Activated T-cell treated with anti-CD3 and anti-CD28 coated beads, Interleukin-2, amount 50 U/mL, for 24 hours (primary cell): ENCODE data around the gene CECR2.
"Not testable (repeated sequence)": the region's sequence is repeated elsewhere in the genome, so short reads cannot be mapped to it uniquely, and the experiment has no call there.

ENCODE experiments used
- DNase-seq: peaks from one replicate; pipeline ENCODE4 v3.0.0-alpha.2; 2020
- H3K27ac Mint-ChIP-seq: 2 replicates; pipeline ENCODE4 v1.8.0; 2020; ENCODE audit warnings: mild to moderate bottlenecking, mixed read lengths
- H3K27me3 Mint-ChIP-seq: 2 replicates; pipeline ENCODE4 v1.8.0; 2020; ENCODE audit warnings: mixed read lengths
- H3K36me3 Mint-ChIP-seq: 2 replicates; pipeline ENCODE4 v1.8.0; 2020; ENCODE audit warnings: low read depth, mixed read lengths
- H3K4me1 Mint-ChIP-seq: 2 replicates; pipeline ENCODE4 v1.8.0; 2020; ENCODE audit warnings: low read depth, mixed read lengths
- H3K4me3 Mint-ChIP-seq: 2 replicates; pipeline ENCODE4 v1.8.0; 2020; ENCODE audit warnings: mild to moderate bottlenecking, moderate library complexity, mixed read lengths
- H3K9me3 Mint-ChIP-seq: 2 replicates; pipeline ENCODE4 v1.8.0; 2020; ENCODE audit warnings: mixed read lengths

CECR2 gene

DNA sequence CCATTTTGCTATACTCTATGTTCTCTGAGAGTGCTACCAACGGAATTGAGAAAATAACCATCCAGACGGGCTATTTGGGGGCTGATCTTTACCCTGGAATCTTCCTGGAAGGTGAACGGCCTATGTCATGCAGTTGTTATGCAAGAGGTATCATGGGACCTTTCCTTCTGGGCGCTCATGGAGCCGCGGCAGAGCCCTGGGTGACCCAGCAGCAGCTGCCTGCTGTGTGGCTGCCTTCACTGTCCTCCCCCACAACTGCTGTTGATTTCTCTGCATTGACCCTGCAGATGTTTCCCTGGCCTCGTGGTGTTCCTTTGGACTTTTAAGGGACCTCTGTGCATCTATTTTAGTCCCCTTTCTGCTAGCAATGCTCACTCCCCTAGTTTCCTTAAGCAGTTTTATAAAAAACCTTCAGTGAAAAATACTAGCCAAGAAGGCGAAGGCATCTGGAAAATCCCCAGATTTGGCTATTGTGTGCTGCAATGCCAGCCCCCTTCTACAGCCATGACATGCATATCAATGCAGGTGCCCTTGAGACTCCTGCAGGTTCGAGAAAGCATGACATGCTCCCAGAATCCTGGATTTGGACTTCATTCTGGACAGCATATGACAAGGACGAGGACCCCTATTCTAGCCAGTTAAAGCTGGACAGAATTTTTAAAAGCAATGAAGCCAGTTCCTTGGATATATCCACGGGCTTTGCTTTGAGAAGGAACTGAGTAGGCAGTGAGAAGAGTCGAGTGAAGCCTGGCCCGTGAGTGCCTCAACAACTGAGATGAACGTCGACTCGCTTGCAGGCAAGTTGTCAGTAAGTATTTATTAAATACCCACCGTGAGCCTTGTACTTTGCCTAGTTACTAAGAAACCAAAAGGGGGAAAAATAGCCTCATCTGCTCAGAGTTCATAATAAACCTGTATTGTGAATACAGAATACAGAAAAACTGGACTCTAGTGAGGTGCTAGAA is 193.9 kb downstream of the CECR2 start, which contains the start of gene SLC25A18:
Gene SLC25A18 (plus strand): TSS at position 593 of the 965 bp plus-strand sequence. CDS start 16,447 bp downstream, outside the sequence.
- Mint-ChIP-seq H3K4me3 (no peak within 1 kb of the TSS), H3K27ac (no peak within 1 kb of the TSS), H3K9me3 (no peaks in the 10 kb centered on the region), H3K4me1 (no peaks in the 10 kb centered on the region), H3K36me3 (no peaks in the 10 kb centered on the region), H3K27me3 (peaks cover 6% of the 10 kb centered on the region)
- DNase-seq, result no peak

DNA sequence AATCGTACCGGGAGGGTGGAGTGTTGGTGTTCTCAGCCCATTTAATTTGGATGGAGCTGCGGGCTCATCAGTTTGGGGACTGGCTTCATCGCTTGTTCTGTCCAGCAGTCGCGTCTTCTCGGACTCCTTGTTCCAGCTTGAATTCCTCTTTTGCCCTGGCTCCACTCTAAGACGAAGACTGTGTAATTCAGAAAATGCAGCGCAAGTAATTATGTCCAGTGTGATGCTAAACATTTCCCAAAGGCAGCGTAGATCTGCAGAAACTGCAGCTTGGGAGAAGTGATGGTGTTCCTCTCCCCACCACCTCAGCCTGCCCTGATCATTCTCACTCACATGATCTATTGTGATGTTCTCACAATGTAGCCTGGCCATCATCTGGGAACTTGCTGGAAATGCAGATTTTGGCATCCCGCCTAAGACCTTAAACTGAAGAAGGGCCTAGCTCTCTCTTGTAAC is 194.7 kb downstream of the CECR2 start:
- no peaks in the 10 kb centered on the region for H3K36me3 Mint-ChIP-seq
- no peak overlapping the region for H3K27ac Mint-ChIP-seq
- H3K4me3 Mint-ChIP-seq, result no peak overlapping the region
- no peak for DNase-seq
- peaks cover 6% of the 10 kb centered on the region for H3K27me3 Mint-ChIP-seq
- H3K4me1 Mint-ChIP-seq, result no peaks in the 10 kb centered on the region
- H3K9me3 Mint-ChIP-seq, result no peaks in the 10 kb centered on the region

DNA sequence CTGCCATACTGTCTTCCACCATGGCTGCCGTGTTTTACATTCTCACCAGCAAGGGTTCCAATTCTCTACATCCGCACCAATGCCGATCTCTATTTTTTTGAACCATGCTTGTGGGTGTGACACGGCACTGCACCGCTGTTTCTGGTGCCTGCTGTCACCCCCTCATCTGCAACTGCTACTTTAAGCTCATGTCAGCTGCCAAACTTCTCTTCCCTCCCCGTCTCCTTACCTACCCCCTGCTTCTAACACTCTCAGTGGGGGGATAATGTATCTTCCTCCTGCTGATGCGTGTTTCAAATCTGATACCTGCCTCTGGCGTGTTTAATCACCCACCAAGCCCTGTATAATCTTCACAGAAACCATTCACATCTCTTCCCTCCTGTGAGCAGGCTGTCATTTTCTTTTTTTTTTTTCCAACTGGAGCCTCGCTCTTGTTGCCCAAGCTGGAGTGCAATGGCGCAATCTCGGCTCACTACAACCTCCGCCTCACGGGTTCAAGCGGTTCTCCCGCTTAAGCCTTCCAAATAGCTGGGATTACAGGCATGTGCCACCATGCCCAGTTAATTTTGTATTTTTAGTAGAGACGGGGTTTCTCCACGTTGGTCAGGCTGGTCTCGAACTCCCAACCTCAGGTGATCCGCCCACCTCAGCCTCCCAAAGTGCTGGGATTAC is 196.9 kb downstream of the CECR2 start:
- not testable (repeated sequence) for H3K9me3 Mint-ChIP-seq, H3K4me3 Mint-ChIP-seq, H3K36me3 Mint-ChIP-seq, H3K27ac Mint-ChIP-seq, DNase-seq, H3K4me1 Mint-ChIP-seq
- H3K27me3 Mint-ChIP-seq, result peaks cover 14% of the 10 kb centered on the region

DNA sequence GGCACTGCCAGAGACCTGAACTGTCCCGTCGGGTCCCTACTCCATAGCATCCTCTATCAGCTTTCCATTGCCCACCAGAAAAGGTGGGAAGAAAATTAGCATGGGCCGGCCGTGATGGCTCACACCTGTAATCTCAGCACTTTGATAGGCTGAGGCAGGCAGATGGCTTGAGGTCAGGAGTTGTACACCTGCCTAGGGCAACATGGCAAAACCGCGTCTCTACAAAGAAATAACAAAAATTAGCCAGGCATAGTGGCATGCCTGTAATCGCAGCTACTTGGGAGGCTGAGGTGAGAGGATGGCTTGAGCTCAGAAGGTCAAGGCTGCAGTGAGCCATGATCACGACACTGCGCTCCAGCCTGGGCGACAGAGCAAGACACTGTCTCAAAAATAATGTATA is 197.5 kb downstream of the CECR2 start:
- DNase-seq, result no peak
- H3K4me1 Mint-ChIP-seq, result no peaks in the 10 kb centered on the region

DNA sequence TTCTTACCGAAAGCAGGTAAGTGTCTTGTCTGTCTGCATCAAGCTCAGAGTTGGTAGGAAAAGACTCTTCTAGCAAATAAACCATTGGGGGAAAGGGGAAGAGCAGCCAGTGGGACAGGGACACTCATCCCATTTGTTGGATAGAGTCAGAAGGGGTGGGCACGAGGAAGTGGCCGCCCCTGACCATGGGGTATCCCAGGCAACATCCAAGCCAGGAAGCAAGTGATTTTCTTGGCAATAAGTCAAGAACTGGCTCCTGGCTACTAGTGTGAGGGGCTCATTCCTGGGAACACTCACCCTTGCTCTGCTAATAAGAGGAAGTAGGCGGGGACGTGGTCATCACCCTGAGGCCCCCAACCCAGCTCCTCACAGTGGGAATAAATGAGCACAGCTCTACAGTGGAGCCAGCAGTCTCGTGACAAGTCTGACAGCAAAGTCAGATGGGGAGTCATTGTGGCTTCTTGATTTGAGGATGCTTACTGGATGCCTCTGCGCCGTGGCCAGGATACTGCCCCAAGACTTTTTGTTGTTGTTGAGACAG is 200.8 kb downstream of the CECR2 start:
- H3K27me3 Mint-ChIP-seq, result peaks cover 15% of the 10 kb centered on the region
- no peak for DNase-seq
- H3K4me3 Mint-ChIP-seq, result no peak overlapping the region
- no peaks in the 10 kb centered on the region for H3K36me3 Mint-ChIP-seq
- no peaks in the 10 kb centered on the region for H3K4me1 Mint-ChIP-seq
- H3K27ac Mint-ChIP-seq, result no peak overlapping the region
- no peaks in the 10 kb centered on the region for H3K9me3 Mint-ChIP-seq

More for the DNA sequence above, 197.5 kb downstream of the CECR2 start:
- peaks cover 17% of the 10 kb centered on the region for H3K27me3 Mint-ChIP-seq
- no peak overlapping the region for H3K27ac Mint-ChIP-seq
- no peak overlapping the region for H3K4me3 Mint-ChIP-seq
- H3K9me3 Mint-ChIP-seq, result no peaks in the 10 kb centered on the region
- H3K36me3 Mint-ChIP-seq, result no peaks in the 10 kb centered on the region

DNA sequence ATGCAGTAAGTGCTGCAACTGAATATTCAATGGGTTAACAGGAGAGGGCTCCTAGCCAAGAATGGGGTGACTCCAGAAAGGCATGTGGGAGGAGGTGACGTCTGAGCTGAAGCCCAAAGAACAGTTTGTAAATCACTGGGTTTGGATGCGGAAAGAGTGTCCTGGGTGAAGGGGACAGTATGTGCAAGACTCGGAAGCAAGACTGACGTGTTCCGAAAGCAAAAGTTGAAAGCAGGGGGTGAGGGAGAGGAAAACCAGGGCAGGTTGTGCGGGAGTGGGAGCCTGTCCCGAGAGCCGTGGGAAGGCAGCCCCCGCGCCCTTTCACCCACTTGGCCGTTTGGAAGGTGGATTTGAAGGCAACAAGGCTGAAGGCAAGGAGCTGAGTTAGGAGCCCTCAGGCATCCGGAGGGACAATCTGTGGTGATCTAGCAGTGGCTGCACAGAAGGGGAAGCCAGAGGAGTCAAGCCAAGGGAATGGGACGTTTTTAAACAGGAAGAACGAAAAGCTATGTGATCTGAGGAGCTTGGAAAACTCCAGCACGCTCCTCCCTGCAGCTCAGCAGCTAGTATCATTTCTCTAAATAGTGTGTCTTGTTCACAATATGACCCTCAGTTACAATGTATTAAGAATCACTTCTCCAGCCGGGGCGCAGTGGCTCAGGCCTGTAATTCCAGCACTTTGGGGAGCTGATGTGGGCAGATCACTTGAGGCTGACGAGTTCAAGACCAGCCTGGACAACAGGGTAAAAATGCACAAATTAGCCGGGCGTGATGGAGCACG is 201.8 kb downstream of the CECR2 start:
- Mint-ChIP-seq H3K9me3 (no peaks in the 10 kb centered on the region), H3K27me3 (peaks cover 15% of the 10 kb centered on the region), H3K27ac (no peak overlapping the region), H3K36me3 (no peaks in the 10 kb centered on the region), H3K4me3 (no peak overlapping the region), H3K4me1 (no peaks in the 10 kb centered on the region)
- no peak for DNase-seq

DNA sequence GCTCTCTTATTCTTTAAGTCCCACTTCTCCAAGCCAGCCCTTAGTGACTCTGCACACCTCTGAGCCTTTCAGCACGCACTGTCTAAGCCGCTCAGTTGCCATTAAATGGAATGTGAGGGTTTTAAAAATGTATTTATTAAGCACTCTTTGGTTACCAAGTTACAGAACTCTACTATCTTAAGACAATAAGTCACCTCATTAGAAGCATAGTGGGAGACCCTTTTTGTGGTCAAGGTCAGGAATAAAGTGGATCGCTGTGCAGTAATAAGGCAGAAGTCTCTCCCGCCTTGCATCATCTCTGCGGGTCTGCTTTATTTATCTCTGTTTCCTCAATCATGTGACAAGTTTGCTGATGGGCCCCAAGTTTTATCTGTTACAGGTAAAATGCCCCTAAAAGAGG is 205.9 kb downstream of the CECR2 start:
- no peak for DNase-seq
- H3K36me3 Mint-ChIP-seq, result no peaks in the 10 kb centered on the region
- no peaks in the 10 kb centered on the region for H3K9me3 Mint-ChIP-seq
- no peaks in the 10 kb centered on the region for H3K4me1 Mint-ChIP-seq
- H3K27ac Mint-ChIP-seq, result no peak overlapping the region
- peaks cover 12% of the 10 kb centered on the region for H3K27me3 Mint-ChIP-seq
- H3K4me3 Mint-ChIP-seq, result no peak overlapping the region

DNA sequence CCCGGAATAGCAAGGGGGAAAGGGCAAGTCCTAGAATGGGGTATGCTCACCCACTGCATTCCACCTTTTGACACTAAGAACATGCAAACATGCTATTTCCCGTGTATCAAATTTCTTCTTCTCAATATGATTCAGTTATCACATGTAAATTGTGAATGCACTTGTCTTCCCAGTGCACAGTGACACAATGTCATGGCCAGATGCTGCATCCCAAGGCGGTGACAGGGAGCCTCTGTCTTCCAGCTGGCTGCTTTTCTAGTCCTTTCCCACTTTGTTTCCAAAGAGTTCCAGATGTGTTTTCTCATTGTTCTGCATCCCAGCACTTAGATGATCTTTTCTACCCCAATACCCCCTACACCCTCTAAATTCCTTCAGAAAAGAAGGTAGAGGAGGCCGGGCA is 206.4 kb downstream of the CECR2 start:
- Mint-ChIP-seq H3K9me3 (no peaks in the 10 kb centered on the region), H3K27ac (no peak overlapping the region), H3K27me3 (peaks cover 10% of the 10 kb centered on the region), H3K36me3 (no peaks in the 10 kb centered on the region), H3K4me3 (no peak overlapping the region), H3K4me1 (no peaks in the 10 kb centered on the region)
- no peak for DNase-seq

DNA sequence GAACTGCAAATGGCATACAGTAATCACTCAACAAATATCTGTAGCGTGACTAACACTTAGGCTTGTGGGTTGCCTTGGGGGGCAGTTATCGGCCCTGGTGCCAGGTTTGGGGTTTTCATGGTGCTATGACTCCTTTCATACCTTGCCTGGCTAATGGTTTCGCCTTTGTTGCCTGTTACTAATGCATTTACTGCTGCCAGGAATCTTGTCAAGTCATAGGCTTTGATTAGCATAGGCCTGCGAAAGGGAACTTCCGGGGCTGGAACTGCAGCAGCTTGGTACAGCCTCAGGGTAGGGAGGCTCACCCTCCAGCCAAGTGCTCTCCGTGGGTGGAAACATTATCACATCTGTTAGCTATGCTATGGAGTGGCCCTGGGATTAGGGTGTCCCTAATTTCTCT is 207.2 kb downstream of the CECR2 start:
- no peaks in the 10 kb centered on the region for H3K36me3 Mint-ChIP-seq
- H3K9me3 Mint-ChIP-seq, result no peaks in the 10 kb centered on the region
- no peaks in the 10 kb centered on the region for H3K4me1 Mint-ChIP-seq
- no peak overlapping the region for H3K27ac Mint-ChIP-seq
- no peak overlapping the region for H3K4me3 Mint-ChIP-seq
- peaks cover 3% of the 10 kb centered on the region for H3K27me3 Mint-ChIP-seq
- no peak for DNase-seq

DNA sequence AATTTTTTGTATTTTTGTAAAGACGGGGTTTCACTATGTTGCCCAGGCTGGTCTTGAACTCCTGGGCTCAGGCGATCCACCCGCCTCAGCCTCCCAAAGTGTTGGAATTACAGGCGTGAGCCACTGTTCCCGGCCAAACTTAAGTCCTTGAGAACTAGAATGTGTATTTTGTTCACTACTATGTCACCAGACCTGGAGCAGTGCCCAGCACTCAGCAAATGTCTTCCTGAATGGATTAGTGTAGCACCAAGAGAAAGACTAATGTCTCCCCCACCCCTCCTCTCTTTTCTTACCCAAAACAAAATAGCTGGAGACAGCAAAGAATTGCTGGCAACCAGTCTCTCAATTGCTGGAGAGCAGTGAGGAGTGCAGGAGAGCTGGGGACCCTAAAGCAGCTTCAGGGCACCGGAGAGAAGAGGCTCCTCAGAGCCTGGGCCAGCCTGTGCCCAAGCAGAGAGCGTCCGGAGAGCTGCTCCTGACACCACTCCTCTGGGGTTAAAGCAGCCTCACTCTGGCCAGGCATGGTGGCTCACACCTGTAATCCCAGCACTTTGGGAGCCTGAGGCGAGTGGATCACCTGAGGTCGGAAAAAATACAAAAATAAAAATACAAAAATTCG is 209.0 kb downstream of the CECR2 start:
- H3K4me3 Mint-ChIP-seq, result no peak overlapping the region
- H3K4me1 Mint-ChIP-seq, result no peaks in the 10 kb centered on the region
- no peak overlapping the region for H3K27ac Mint-ChIP-seq
- no peaks in the 10 kb centered on the region for H3K9me3 Mint-ChIP-seq
- DNase-seq, result no peak
- H3K36me3 Mint-ChIP-seq, result no peaks in the 10 kb centered on the region
- H3K27me3 Mint-ChIP-seq, result peaks cover 3% of the 10 kb centered on the region

DNA sequence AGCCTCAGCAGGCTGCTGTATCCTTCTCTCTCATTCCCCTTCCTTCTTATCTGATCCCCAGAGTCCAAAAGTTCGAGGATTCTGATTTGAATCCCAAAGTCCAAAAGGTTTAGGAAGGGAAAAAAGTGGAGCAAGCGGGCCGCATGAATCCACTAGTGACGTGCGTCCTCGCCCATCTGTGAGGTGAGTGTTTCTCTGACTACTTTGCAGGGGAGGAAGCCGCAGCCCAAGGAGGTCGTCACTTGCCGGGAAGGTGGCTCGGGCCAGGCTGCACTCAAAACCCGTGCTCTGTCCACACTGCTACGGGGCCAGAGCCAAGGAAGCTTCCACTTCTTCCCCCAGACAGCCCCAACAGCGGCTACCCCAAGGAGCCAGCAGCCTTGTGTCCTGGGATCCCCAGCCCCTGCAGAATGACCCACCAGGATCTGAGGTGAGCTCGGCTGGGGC is 210.3 kb downstream of the CECR2 start:
- no peak for DNase-seq
- Mint-ChIP-seq H3K4me1 (no peaks in the 10 kb centered on the region), H3K27ac (no peak overlapping the region), H3K36me3 (no peaks in the 10 kb centered on the region), H3K27me3 (peaks cover 3% of the 10 kb centered on the region), H3K4me3 (no peak overlapping the region), H3K9me3 (no peaks in the 10 kb centered on the region)

DNA sequence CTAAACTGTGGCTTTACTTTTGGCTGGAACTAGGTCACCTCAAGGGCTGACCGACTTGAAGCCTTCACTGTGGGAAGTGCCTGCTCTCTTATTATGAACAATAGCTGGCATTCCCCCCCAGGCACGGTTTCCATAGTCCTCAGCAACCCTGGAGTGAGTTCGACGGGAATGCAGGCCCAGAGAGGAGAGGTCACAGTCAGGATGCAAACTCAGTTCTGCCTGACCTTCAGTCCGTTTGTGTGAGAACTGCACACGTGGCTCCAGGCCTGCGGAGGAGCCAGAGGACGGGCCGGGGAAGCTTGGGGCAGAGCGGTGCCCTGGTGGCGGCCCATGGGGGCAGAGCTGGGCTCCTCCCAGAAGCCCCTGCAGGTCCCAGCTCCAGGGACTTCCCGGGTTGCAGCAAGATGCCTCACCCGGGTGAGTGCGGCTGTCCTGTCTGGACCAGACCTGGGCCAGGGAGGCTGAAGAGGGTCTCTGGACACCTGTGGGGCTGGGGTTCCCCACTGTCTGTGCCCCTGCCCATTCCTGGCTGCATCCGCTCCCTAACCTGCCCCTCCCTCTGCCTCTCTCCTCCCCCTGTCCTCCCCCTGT is 211.3 kb downstream of the CECR2 start:
- no peak for DNase-seq
- Mint-ChIP-seq H3K4me3 (no peak overlapping the region), H3K36me3 (no peaks in the 10 kb centered on the region), H3K9me3 (no peaks in the 10 kb centered on the region), H3K27me3 (peaks cover 3% of the 10 kb centered on the region), H3K27ac (no peak overlapping the region), H3K4me1 (no peaks in the 10 kb centered on the region)

DNA sequence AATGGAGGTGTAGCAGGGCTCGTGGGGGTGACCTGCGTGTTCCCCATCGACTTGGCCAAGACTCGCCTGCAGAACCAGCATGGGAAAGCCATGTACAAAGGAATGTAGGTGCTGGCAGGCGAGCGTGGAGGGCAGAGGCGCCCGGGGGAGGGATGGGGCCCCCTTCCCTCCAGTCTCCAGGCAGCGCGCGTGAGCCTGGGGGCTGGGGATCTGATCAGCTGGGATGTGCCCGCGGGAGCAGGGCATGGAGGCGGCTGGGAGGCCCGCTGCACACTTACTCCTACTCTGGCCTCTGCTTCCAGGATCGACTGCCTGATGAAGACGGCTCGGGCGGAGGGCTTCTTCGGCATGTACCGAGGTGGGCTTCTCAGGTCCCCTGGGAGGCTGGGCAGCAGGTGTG is 211.8 kb downstream of the CECR2 start:
- H3K4me3 Mint-ChIP-seq, result no peak overlapping the region
- peaks cover 3% of the 10 kb centered on the region for H3K27me3 Mint-ChIP-seq
- no peak for DNase-seq
- no peaks in the 10 kb centered on the region for H3K4me1 Mint-ChIP-seq
- H3K9me3 Mint-ChIP-seq, result no peaks in the 10 kb centered on the region
- no peaks in the 10 kb centered on the region for H3K36me3 Mint-ChIP-seq
- H3K27ac Mint-ChIP-seq, result no peak overlapping the region
